HL-60 (cell line): ENCODE results near the gene SBNO2.
A peak's percentile ranks its signal among the peaks of the same experiment; 100 is the strongest.

Source experiments
- DNase-seq, 2 experiments: peaks; one replicate each; pipeline ENCODE4 v3.0.0-alpha.2; 2010 to 2020; ENCODE audit warnings: low read depth in 1 of 2, low spot score in 1 of 2
- H3K27ac ChIP-seq: fragments of 250-450 bp; sonication (Bioruptor Pico); replicated peaks from 2 replicates; pipeline ENCODE4 v1.5.1; 2020; ENCODE audit warnings: mild to moderate bottlenecking, moderate library complexity
- H3K27me3 ChIP-seq: fragments of 250-450 bp; sonication (Bioruptor Pico); 2 replicates; pipeline ENCODE4 v1.5.1; 2021; ENCODE audit warnings: mild to moderate bottlenecking, moderate library complexity; ENCODE audit not compliant: insufficient read depth, poor library complexity, severe bottlenecking
- H3K4me3 ChIP-seq: replicated peaks from 2 replicates; pipeline ENCODE4 v1.5.1; 2011; ENCODE audit warnings: mild to moderate bottlenecking, control low read depth, low read length; ENCODE audit not compliant: insufficient read depth
- GABPA ChIP-seq: IDR thresholded peaks from 2 replicates; pipeline ENCODE4 v1.6.1; 2012; ENCODE audit warnings: low read depth
- POLR2AphosphoS5 ChIP-seq: IDR thresholded peaks from 2 replicates; pipeline ENCODE4 v1.6.1; 2012; ENCODE audit warnings: low read depth
- SPI1 ChIP-seq: IDR thresholded peaks from 2 replicates; pipeline ENCODE4 v1.6.1; 2012; ENCODE audit warnings: low read depth, mild to moderate bottlenecking, borderline replicate concordance
- TF ChIP-seq, protein P1 (sequence below): IDR thresholded peaks from one replicate; pipeline ENCODE4 v1.5.1; 2011; ENCODE audit warnings: low read length, control low read depth, inconsistent platforms; ENCODE audit not compliant: insufficient read depth
- TF ChIP-seq, protein P2 (sequence below): IDR thresholded peaks from 2 replicates; pipeline ENCODE4 v1.6.1; 2012; ENCODE audit warnings: low read depth; ENCODE audit not compliant: insufficient replicate concordance

SBNO2 gene

DNA sequence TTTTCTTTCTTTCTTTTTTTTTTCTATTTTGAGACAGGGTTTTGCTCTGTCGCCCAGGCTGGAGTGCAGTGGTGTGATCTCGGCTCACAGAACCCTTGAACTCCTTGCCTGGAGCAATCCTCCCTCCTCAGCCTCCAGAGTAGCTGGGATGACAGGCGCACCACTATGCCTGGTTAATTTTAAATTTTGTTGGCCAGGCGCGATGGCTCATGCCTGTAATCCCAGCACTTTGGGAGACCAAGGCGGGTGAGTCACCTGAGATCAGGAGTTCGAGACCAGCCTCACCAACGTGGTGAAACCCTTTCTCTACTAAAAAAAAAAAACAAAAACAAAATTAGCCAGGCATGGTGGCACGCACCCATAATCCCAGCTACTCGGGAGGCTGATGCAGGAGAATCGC is 8.7 kb upstream of the SBNO2 start:
- H3K27ac ChIP-seq: no peak overlapping the region
- TF ChIP-seq, protein P1, sequence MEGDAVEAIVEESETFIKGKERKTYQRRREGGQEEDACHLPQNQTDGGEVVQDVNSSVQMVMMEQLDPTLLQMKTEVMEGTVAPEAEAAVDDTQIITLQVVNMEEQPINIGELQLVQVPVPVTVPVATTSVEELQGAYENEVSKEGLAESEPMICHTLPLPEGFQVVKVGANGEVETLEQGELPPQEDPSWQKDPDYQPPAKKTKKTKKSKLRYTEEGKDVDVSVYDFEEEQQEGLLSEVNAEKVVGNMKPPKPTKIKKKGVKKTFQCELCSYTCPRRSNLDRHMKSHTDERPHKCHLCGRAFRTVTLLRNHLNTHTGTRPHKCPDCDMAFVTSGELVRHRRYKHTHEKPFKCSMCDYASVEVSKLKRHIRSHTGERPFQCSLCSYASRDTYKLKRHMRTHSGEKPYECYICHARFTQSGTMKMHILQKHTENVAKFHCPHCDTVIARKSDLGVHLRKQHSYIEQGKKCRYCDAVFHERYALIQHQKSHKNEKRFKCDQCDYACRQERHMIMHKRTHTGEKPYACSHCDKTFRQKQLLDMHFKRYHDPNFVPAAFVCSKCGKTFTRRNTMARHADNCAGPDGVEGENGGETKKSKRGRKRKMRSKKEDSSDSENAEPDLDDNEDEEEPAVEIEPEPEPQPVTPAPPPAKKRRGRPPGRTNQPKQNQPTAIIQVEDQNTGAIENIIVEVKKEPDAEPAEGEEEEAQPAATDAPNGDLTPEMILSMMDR: no peak
- no peaks in the 10 kb centered on the region for H3K27me3 ChIP-seq
- DNase-seq: no peak
- H3K4me3 ChIP-seq: no peak overlapping the region

DNA sequence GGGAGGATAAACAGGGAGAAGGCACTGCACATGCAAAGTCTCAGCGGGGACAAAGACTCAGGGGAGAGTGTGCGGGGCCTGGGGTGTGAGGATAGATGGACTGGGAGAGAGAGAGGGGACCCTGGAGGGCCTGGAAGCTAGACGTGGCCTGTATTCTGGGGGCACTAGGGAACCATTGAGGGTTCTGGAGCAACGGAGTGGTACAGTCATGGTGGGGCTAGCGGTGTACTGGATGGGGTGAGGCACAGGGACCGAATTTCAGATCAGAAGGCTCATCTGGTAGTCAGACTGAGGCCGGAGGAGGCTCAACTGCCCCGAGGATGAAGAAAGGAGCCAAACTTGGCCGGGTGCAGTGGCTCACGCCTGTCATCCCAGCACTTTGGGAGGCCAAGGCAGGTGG is 8.0 kb upstream of the SBNO2 start:
- DNase-seq: no peak
- H3K27ac ChIP-seq: no peak overlapping the region
- TF ChIP-seq, protein P2, sequence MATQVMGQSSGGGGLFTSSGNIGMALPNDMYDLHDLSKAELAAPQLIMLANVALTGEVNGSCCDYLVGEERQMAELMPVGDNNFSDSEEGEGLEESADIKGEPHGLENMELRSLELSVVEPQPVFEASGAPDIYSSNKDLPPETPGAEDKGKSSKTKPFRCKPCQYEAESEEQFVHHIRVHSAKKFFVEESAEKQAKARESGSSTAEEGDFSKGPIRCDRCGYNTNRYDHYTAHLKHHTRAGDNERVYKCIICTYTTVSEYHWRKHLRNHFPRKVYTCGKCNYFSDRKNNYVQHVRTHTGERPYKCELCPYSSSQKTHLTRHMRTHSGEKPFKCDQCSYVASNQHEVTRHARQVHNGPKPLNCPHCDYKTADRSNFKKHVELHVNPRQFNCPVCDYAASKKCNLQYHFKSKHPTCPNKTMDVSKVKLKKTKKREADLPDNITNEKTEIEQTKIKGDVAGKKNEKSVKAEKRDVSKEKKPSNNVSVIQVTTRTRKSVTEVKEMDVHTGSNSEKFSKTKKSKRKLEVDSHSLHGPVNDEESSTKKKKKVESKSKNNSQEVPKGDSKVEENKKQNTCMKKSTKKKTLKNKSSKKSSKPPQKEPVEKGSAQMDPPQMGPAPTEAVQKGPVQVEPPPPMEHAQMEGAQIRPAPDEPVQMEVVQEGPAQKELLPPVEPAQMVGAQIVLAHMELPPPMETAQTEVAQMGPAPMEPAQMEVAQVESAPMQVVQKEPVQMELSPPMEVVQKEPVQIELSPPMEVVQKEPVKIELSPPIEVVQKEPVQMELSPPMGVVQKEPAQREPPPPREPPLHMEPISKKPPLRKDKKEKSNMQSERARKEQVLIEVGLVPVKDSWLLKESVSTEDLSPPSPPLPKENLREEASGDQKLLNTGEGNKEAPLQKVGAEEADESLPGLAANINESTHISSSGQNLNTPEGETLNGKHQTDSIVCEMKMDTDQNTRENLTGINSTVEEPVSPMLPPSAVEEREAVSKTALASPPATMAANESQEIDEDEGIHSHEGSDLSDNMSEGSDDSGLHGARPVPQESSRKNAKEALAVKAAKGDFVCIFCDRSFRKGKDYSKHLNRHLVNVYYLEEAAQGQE: no peak
- TF ChIP-seq SPI1 (no peak), POLR2AphosphoS5 (no peak), GABPA (no peak)
- TF ChIP-seq, protein P1: no peak
- H3K27me3 ChIP-seq: no peaks in the 10 kb centered on the region
- H3K4me3 ChIP-seq: no peak overlapping the region

DNA sequence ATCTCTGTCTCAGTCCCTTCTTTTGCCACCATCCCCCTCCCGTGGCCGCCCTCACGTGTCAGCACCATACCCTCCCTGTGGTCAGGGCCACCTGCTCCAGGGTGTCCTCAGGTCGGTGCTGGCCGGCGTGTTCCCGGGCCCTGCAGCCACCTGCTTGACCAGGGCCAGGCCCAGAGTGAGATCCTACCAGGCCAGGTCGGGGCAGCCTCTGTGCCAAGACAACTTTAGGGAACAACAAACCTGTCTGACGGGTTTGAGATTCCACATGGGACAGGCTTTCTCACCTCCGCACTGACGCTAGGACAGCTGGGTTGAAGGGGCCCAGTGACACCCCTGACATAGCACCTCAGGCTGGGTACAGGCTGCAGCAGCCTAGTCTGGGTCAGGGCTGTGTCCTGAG is 7.5 kb upstream of the SBNO2 start:
- H3K27ac ChIP-seq: peak overlapping the region; percentile 13; the same call in 1 of the 2 replicates
- DNase-seq: no peak
- TF ChIP-seq POLR2AphosphoS5: no peak
- TF ChIP-seq, protein P2: no peak
- TF ChIP-seq, protein P1: no peak
- no peak for TF ChIP-seq SPI1
- TF ChIP-seq GABPA: no peak
- H3K27me3 ChIP-seq: no peaks in the 10 kb centered on the region
- H3K4me3 ChIP-seq: no peak overlapping the region

DNA sequence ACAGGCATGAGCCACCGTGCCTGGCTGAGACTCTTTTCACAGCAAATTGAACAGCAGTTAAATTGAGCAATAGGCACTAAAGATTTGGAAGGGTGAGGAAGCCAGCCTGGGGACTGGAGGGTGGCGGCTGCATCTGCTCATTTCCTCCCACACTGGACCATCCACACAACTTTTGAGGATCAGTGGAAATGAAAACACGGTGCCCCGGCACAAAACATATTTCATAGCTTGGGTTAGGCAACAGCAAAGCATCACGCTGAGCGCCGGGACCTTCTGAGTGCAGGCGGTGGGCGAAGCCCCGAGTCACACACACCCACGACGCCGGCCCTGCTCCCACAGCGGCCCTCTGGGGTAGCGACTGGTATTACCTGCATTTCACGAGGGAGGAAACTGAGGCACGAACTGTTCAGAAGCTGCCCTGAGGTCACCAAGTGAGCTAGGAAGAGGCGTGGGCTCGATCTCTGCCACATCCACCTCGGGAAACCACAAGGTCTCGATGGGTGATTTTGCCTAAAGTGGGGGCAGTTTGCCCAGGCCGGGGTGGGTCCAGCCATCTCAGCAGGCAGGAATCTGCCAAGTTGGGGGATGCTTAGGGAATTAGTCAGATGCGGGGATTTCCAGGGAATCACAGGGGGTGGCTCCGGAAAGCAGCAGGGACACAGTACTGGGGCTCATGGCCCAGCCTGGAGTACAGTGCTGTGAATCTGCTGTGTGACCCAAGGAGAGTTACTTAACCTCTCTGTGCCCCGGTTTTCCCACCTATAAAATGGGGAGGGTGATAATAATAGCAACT is 3.5 kb upstream of the SBNO2 start:
- Histone ChIP-seq H3K27ac (peak overlapping the region; percentile 45), H3K4me3 (no peak overlapping the region), H3K27me3 (no peaks in the 10 kb centered on the region)
- TF ChIP-seq SPI1 (peak; percentile 42; the same call in 1 of the 2 replicates), POLR2AphosphoS5 (no peak), GABPA (no peak)
- TF ChIP-seq, protein P1: no peak
- TF ChIP-seq, protein P2: no peak
- peak; percentile 64 to 95 for DNase-seq
